Fibroblast of lung (primary cell): ENCODE measurements around the gene TLK2. TPM values are rescaled to one million over a fixed set of nuclear protein-coding genes. Genes with fewer than 3 reads are reported as not detected.
"Not testable (repeated sequence)": the region's sequence is repeated elsewhere in the genome, so short reads cannot be mapped to it uniquely, and the experiment has no call there.

Experiments
- DNase-seq, 2 donors: peaks; one replicate each; pipeline versions ENCODE4 v3.0.0 to v3.0.0-alpha.2; 2010; ENCODE audit warnings: low read depth in 2 of 2
- H2AFZ ChIP-seq: 2 replicates; pipeline ENCODE4 v1.5.1; 2012; ENCODE audit warnings: low read length, control low read depth, inconsistent platforms
- H3K27ac ChIP-seq: 2 replicates; pipeline ENCODE4 v1.5.1; 2011; ENCODE audit warnings: low read length, control low read depth; ENCODE audit not compliant: insufficient read depth
- H3K27me3 ChIP-seq: 2 replicates; pipeline ENCODE4 v1.5.1; 2011; ENCODE audit warnings: mild to moderate bottlenecking, low read length; ENCODE audit not compliant: control insufficient read depth, insufficient read depth
- H3K36me3 ChIP-seq: 2 replicates; pipeline ENCODE4 v1.5.1; 2011; ENCODE audit warnings: low read length; ENCODE audit not compliant: control insufficient read depth, insufficient read depth
- H3K4me1 ChIP-seq: 2 replicates; pipeline ENCODE4 v1.5.1; 2011; ENCODE audit warnings: low read length; ENCODE audit not compliant: control insufficient read depth, insufficient read depth; ENCODE audit errors: extremely low read depth
- H3K4me2 ChIP-seq: 2 replicates; pipeline ENCODE4 v1.5.1; 2011; ENCODE audit warnings: low read length, control low read depth; ENCODE audit not compliant: insufficient read depth; ENCODE audit errors: extremely low read depth
- H3K4me3 ChIP-seq, 4 experiments: fragments of 200-600 bp in 1 of 4; sonication (generic) in 1 of 4; replicated peaks in 1 of 4; 2 replicates each; pipeline ENCODE4 v1.5.1; 2011 to 2016; ENCODE audit warnings: low read length in 4 of 4, low read depth in 3 of 4, mild to moderate bottlenecking in 3 of 4, control low read depth in 2 of 4, inconsistent platforms in 1 of 4, mixed read lengths in 1 of 4; ENCODE audit not compliant: insufficient read depth in 1 of 4; ENCODE audit errors: control extremely low read depth in 1 of 4
- H3K79me2 ChIP-seq: 2 replicates; pipeline ENCODE4 v1.5.1; 2012; ENCODE audit warnings: mild to moderate bottlenecking, low read length, inconsistent platforms; ENCODE audit not compliant: control insufficient read depth, insufficient read depth
- H3K9ac ChIP-seq: 2 replicates; pipeline ENCODE4 v1.5.1; 2011; ENCODE audit warnings: mild to moderate bottlenecking, low read length, control low read depth; ENCODE audit not compliant: insufficient read depth
- H3K9me3 ChIP-seq: 2 replicates; pipeline ENCODE4 v1.5.1; 2012; ENCODE audit warnings: low read depth, low read length; ENCODE audit not compliant: control insufficient read depth, insufficient read depth
- H4K20me1 ChIP-seq: 2 replicates; pipeline ENCODE4 v1.5.1; 2011; ENCODE audit warnings: low read length; ENCODE audit not compliant: control insufficient read depth, insufficient read depth; ENCODE audit errors: extremely low read depth
- polyA plus RNA-seq, 2 donors: library from polyadenylated mRNA; depleted of rRNA in 1 of 2; stranded (reverse) in 1 of 2; unstranded in 1 of 2; fragments of >200 nt; gene quantifications; 2 replicates each; pipeline ENCODE4 v1.2.1, GENCODE V29; 2011 to 2012; ENCODE audit warnings: missing spikeins in 1 of 2
- total RNA-seq: library from RNA; depleted of rRNA; stranded (reverse); fragments of >200 nt; gene quantifications from 2 replicates; pipeline ENCODE4 v1.2.1, GENCODE V29; 2014

Gene TLK2
- total and polyA plus RNA-seq, 2 donors (not counting 1 experiment from before 2014, with no cell fraction given), result 55.5 to 63.9 TPM

DNA sequence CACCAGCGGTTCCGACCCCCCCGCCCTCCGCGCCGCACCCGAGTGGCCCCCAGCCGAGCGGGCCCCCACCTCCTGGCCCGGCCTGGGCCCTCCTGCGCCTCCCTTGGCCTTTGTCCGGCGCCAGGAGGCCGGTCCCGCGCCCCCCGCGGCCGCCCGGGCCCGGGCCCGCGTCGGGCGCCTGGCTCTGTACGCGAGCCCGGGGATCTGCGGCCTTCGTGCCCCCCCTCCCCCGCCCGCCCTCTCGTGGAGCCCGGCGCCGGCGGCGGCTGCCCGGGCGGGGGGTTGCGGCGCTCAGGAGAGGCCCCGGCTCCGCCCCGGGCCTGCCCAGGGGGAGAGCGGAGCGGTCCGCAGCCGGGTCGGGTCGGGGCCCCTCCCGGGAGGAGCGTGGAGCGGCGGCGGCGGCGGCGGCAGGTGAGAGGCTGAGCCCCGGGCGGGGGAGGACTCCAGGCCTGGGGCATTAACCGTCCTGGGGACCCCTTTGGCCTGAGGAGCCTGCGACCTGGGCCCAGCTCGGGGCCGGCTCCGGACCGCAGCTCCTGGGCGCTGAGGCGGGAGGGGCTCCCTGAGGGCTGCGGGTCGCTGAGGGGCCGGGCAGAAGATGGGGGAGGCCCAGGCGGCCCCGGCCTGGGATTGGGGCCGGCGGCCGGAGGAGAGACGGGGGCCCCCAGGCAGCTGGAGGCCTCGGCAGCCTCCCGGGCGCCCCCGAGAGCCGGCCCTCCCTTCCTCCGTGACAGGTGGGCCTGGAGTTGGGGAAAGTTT, 434 bp downstream of the TLK2 start:
- peaks cover 44% of the 10 kb centered on the region for H3K79me2 ChIP-seq
- H3K27me3 ChIP-seq, H3K36me3 ChIP-seq, H3K4me2 ChIP-seq, H2AFZ ChIP-seq, H3K9me3 ChIP-seq, H4K20me1 ChIP-seq, H3K4me1 ChIP-seq: not testable (repeated sequence)
- H3K27ac ChIP-seq, result peak overlapping the region; percentile 74
- peak; percentile 5 to 12 for DNase-seq
- peak overlapping the region; percentile 69 to 83 (median 78) for H3K4me3 ChIP-seq
- peak overlapping the region; percentile 82 for H3K9ac ChIP-seq

DNA sequence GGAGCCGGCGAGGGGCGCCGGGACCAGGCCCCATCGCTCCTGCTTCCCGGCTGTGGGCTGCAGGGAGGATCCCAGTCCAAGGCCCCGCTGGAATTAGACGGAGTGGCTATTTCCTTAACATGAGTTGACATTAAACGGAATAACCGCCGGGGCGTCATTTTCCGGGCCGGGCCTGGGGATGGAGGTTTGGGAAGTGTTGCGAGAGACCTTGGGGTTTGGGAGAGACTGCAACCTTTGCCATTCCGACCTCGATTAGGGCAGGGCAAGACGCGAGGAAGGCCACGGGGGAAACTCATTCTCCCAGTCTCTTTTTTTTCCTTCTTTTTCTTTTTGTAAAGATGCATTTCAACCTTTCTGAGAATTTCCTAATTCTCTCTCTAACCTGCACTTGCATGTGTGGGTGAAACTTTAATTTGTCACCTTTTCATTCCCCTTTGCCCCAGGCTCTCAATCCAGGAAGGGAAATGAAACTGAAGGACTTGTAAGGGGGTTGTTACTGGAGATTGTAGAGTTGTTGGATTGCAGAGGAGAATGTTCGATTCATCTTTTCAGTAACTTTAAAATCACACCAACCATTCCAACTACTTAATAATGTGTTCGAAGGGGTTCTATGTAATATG, 1.1 kb downstream of the TLK2 start:
- Histone ChIP-seq H3K79me2 (peaks cover 44% of the 10 kb centered on the region), H3K9ac (peak overlapping the region; percentile 82), H3K27ac (peak overlapping the region; percentile 74), H3K4me3 (peak overlapping the region; percentile 69 to 83 (median 78)), H3K4me2 (peak overlapping the region; percentile 71)
- not testable (repeated sequence) for H2AFZ ChIP-seq, H3K4me1 ChIP-seq, H4K20me1 ChIP-seq, H3K27me3 ChIP-seq, H3K9me3 ChIP-seq, H3K36me3 ChIP-seq
- peak; percentile 10 to 15 for DNase-seq

DNA sequence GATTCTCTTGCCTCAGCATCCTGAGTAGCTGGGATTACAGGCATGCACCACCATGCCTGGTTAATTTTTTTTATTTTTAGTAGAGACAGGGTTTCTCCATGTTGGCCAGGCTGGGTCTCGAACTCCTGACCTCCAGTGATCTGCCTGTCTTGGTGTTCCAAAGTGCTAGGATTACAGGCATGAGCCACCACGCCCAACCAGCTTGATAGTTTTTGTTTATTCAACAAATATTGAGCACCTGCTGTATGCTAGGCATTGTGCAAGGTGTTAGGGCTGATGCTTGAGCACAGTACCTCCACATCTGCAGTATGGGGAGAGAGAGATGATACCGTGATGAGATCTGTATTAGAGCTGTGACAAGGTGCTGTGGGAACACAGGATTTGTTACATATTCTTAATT, 3.9 kb downstream of the TLK2 start:
- peaks cover 62% of the 10 kb centered on the region for H3K79me2 ChIP-seq
- not testable (repeated sequence) for H3K27ac ChIP-seq, H3K4me3 ChIP-seq, H4K20me1 ChIP-seq, H3K27me3 ChIP-seq, H3K36me3 ChIP-seq, DNase-seq, H3K4me1 ChIP-seq, H2AFZ ChIP-seq, H3K4me2 ChIP-seq, H3K9me3 ChIP-seq, H3K9ac ChIP-seq

DNA sequence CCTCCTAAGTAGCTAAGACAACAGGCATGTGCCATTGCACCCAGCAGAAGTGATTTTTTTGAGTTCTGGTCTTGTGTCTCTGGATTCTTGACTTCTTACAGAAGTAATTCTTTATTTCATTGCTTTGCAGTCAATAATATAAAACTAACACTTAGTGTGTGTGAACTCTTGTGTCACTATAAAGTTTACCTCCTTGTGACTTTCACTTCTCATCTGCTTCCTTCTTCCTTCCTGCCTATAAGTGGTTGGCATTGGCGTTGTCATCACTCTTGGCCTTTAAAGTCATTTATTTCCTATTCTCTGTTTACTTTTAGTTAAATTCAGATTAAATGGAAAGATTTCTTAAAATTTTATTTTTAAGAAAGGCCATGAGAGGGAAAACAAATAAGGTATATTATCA, 12.4 kb downstream of the TLK2 start:
- not testable (repeated sequence) for H3K4me2 ChIP-seq, H3K27me3 ChIP-seq, H3K9me3 ChIP-seq, H2AFZ ChIP-seq, H3K9ac ChIP-seq, H3K4me1 ChIP-seq, H3K36me3 ChIP-seq, DNase-seq, H4K20me1 ChIP-seq, H3K4me3 ChIP-seq, H3K27ac ChIP-seq
- H3K79me2 ChIP-seq, result peaks cover 80% of the 10 kb centered on the region

DNA sequence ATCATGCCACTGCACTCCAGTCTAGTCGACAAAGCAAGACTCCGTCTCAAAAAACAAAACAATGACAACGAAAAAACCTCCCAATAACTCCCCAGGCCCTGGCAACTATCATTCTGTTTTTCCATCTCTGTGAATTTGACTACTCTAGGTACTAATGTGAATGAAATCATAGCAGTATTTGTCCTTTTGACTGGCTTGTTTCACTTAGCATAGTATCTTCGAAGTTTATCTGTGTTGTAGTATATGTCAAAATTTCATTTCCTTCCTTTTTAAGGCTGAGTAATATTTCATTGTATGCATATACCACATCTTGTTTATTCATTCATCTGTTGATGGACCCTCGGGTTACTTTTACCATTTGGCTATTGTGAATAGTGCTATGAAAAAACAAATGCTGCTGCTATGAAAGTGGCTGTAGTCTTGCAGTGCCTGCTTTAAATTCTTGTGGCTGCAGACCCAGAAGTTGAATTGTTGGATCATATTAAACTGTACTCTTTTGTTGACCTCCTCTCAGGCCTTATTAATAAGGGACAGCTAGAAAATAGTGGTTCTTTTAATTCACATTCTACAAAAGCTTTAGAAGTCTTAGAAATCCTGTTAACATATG, 14.5 kb downstream of the TLK2 start:
- not testable (repeated sequence) for H3K4me1 ChIP-seq, H3K9me3 ChIP-seq, H4K20me1 ChIP-seq, H3K27me3 ChIP-seq, H3K4me2 ChIP-seq, H3K9ac ChIP-seq, H3K4me3 ChIP-seq, H2AFZ ChIP-seq, H3K27ac ChIP-seq, H3K36me3 ChIP-seq
- DNase-seq, result peak in 1 of 2 donors; percentile 29
- peaks cover 78% of the 10 kb centered on the region for H3K79me2 ChIP-seq

DNA sequence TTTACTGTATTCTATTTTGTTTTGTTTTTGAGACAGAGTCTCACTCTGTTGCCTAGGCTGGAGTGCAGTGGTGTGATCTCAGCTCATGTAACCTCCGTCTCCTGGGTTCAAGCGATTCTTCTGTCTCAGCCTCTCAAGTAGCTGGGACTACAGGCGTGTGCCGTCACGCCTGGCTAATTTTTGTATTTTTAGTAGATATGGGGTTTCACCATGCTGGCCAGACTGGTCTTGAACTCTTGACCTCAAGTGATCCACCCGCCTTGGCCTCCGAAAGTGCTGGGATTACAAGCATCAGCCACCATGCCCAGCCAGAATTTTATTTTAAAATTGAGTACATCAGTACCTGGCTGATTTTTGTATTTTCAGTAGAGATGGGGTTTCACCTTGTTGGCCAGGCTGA, 15.4 kb downstream of the TLK2 start:
- H3K9me3 ChIP-seq, H4K20me1 ChIP-seq, H3K27ac ChIP-seq, H3K27me3 ChIP-seq, H2AFZ ChIP-seq, H3K4me3 ChIP-seq, DNase-seq, H3K4me1 ChIP-seq, H3K4me2 ChIP-seq, H3K9ac ChIP-seq, H3K36me3 ChIP-seq: not testable (repeated sequence)
- H3K79me2 ChIP-seq, result peaks cover 77% of the 10 kb centered on the region
